ENCODE data around the gene OR51G1. TPM values are rescaled to one million over a fixed set of nuclear protein-coding genes. Genes with fewer than 3 reads are reported as not detected.

The OR51G1 gene
- total RNA-seq, 4 donors from 2014 or later = not detected

DNA sequence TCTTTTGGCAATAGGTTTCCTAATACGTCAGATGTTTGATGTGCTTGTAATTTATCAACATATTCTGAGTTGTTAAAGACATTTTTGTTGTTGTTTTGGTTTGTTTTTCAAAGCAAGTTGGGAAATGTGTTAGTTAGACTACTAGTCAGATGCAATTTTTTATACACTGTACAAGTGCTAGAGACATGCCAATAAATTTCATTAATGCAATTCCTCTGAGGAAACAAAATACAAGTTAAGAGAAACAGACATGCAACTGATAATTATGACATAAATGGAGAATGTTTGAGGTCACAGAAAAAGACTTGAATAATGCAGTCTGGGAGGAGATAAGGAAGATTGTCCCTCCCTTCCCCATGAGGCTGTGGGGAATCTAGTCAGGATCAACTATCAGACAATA, 36.5 kb downstream of the OR51G1 start:
- no peak for TF ChIP-seq EP300 (IDR thresholded peaks at IDR 0.05)
- no peak for TF ChIP-seq POLR2AphosphoS5 (IDR thresholded peaks at IDR 0.05)
- no peak for TF ChIP-seq POLR2A (IDR thresholded peaks at IDR 0.05; ENCODE audit: low read depth)
- TF ChIP-seq, protein P1, sequence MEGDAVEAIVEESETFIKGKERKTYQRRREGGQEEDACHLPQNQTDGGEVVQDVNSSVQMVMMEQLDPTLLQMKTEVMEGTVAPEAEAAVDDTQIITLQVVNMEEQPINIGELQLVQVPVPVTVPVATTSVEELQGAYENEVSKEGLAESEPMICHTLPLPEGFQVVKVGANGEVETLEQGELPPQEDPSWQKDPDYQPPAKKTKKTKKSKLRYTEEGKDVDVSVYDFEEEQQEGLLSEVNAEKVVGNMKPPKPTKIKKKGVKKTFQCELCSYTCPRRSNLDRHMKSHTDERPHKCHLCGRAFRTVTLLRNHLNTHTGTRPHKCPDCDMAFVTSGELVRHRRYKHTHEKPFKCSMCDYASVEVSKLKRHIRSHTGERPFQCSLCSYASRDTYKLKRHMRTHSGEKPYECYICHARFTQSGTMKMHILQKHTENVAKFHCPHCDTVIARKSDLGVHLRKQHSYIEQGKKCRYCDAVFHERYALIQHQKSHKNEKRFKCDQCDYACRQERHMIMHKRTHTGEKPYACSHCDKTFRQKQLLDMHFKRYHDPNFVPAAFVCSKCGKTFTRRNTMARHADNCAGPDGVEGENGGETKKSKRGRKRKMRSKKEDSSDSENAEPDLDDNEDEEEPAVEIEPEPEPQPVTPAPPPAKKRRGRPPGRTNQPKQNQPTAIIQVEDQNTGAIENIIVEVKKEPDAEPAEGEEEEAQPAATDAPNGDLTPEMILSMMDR (IDR thresholded peaks at IDR 0.05) = no peak
- 0% methylated on average over 1 of the region's 1 CpG for WGBS
- H3K4me3 ChIP-seq = no peak overlapping the region
- no peak for DNase-seq (ENCODE audit: extremely low spot score)
- H3K27me3 ChIP-seq = no peaks in the 10 kb centered on the region
- intact Hi-C loops (cut with DNase I) = no loop called here
- no peaks in the 10 kb centered on the region for H3K9me3 ChIP-seq
- H3K27ac ChIP-seq (replicated peaks in 1 of 4) = no peak overlapping the region
- no peaks in the 10 kb centered on the region for H3K36me3 ChIP-seq
- no peaks in the 10 kb centered on the region for H3K4me1 ChIP-seq

GRCh38 chr11:4886186-4886585, 38.0 kb downstream of the OR51G1 start:
- Histone ChIP-seq H3K27ac (replicated peaks in 1 of 4) (no peak overlapping the region), H3K9me3 (no peaks in the 10 kb centered on the region), H3K4me3 (no peak overlapping the region), H3K27me3 (no peaks in the 10 kb centered on the region), H3K36me3 (no peaks in the 10 kb centered on the region), H3K4me1 (no peaks in the 10 kb centered on the region)
- WGBS = 69% methylated on average over 3 of the region's 3 CpGs
- no peak for DNase-seq (ENCODE audit: extremely low spot score)
- intact Hi-C loops (cut with DNase I) = no loop called here
- TF ChIP-seq, protein P1 (IDR thresholded peaks at IDR 0.05) = no peak

DNA sequence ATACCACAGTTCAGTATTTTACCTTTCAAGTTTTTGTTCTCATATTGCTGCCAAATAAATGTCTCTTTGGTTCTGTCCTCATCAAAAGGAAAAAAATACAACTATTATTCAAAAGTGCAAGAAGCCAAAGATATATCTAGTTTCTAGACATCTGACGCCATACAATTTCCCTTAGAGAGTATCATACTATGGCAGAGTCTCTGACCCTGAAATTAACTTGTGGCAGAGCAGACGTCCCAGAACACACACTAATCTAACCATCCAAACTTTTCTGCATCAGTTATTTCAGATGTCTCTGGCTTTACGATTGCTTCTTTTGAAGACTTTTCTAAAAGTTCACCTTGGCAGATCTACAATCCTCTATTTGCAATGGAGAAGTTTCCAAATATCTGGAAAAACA, 39.8 kb downstream of the OR51G1 start:
- no peak for DNase-seq (ENCODE audit: extremely low spot score)
- Histone ChIP-seq H3K27ac (replicated peaks in 1 of 4) (no peak overlapping the region), H3K9me3 (no peaks in the 10 kb centered on the region), H3K36me3 (no peaks in the 10 kb centered on the region), H3K4me3 (no peak overlapping the region), H3K4me1 (no peaks in the 10 kb centered on the region), H3K27me3 (no peaks in the 10 kb centered on the region)
- intact Hi-C loops (cut with DNase I) = no loop called here
- no peak for TF ChIP-seq POLR2A (IDR thresholded peaks at IDR 0.05; ENCODE audit: low read depth)
- TF ChIP-seq, protein P1 (IDR thresholded peaks at IDR 0.05) = no peak
- TF ChIP-seq POLR2AphosphoS5 (IDR thresholded peaks at IDR 0.05) = no peak
- no peak for TF ChIP-seq EP300 (IDR thresholded peaks at IDR 0.05)
- 57% methylated on average over 3 of the region's 3 CpGs for WGBS

DNA sequence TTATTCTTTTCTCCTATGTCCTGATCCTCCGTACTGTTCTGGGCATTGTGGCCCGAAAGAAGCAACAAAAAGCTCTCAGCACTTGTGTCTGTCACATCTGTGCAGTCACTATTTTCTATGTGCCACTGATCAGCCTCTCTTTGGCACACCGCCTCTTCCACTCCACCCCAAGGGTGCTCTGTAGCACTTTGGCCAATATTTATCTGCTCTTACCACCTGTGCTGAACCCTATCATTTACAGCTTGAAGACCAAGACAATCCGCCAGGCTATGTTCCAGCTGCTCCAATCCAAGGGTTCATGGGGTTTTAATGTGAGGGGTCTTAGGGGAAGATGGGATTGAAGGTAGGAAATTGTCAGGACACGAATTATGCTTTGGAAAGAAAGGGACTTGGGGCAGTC, 41.6 kb downstream of the OR51G1 start:
- 83% methylated on average over 5 of the region's 5 CpGs for WGBS
- TF ChIP-seq EP300 (IDR thresholded peaks at IDR 0.05) (no peak), POLR2AphosphoS5 (IDR thresholded peaks at IDR 0.05) (no peak), POLR2A (IDR thresholded peaks at IDR 0.05; ENCODE audit: low read depth) (no peak)
- TF ChIP-seq, protein P1 (IDR thresholded peaks at IDR 0.05) = no peak

GRCh38 chr11:4881860-4882500, 42.2 kb downstream of the OR51G1 start, which contains the start of gene OR51T1:
Gene OR51T1 (plus strand): TSS chr11:4881900. CDS start chr11:4881900, 0 bp downstream.
- H3K27me3 ChIP-seq = no peaks in the 10 kb centered on the region
- H3K9me3 ChIP-seq = no peaks in the 10 kb centered on the region
- no peak within 1 kb of the TSS for H3K4me3 ChIP-seq
- WGBS = 69% methylated on average over 8 of the region's 8 CpGs
- TF ChIP-seq POLR2AphosphoS5 (IDR thresholded peaks at IDR 0.05) = no peak
- TF ChIP-seq, protein P1 (IDR thresholded peaks at IDR 0.05) = no peak
- no peak for TF ChIP-seq EP300 (IDR thresholded peaks at IDR 0.05)
- no peak for TF ChIP-seq POLR2A (IDR thresholded peaks at IDR 0.05; ENCODE audit: low read depth)
- no peaks in the 10 kb centered on the region for H3K36me3 ChIP-seq
- no peak within 1 kb of the TSS for H3K27ac ChIP-seq (replicated peaks in 1 of 4)
- intact Hi-C loops (cut with DNase I) = no loop called here
- H3K4me1 ChIP-seq = no peaks in the 10 kb centered on the region
- DNase-seq (ENCODE audit: extremely low spot score) = no peak

More for the DNA sequence above, 41.6 kb downstream of the OR51G1 start:
- intact Hi-C loops (cut with DNase I) = no loop called here
- Histone ChIP-seq H3K27ac (replicated peaks in 1 of 4) (no peak overlapping the region), H3K9me3 (no peaks in the 10 kb centered on the region), H3K36me3 (no peaks in the 10 kb centered on the region), H3K4me3 (no peak overlapping the region), H3K27me3 (no peaks in the 10 kb centered on the region), H3K4me1 (no peaks in the 10 kb centered on the region)
- no peak for DNase-seq (ENCODE audit: extremely low spot score)
